Loucy (cell line): Measurements from ENCODE around the gene IDI2.

Experiments used
- H2AFZ ChIP-seq: fragments of 200-600 bp; sonication (generic); 2 replicates; pipeline ENCODE4 v1.6.0; 2016; ENCODE audit warnings: antibody characterized with exemption, mild to moderate bottlenecking, low read length, moderate library complexity
- H3F3A ChIP-seq: fragments of 200-600 bp; 2 replicates; pipeline ENCODE4 v1.6.0; 2016; ENCODE audit warnings: antibody characterized with exemption, low read depth, mild to moderate bottlenecking
- H3K27me3 ChIP-seq: fragments of 200-600 bp; sonication (generic); 2 replicates; pipeline ENCODE4 v1.6.1; 2014; ENCODE audit warnings: low read length, mild to moderate bottlenecking; ENCODE audit not compliant: insufficient read depth, poor library complexity, severe bottlenecking
- H3K36me3 ChIP-seq: fragments of 200-600 bp; sonication (generic); 2 replicates; pipeline ENCODE4 v1.6.1; 2016; ENCODE audit warnings: low read length; ENCODE audit not compliant: insufficient read depth
- H3K4me1 ChIP-seq: fragments of 200-600 bp; sonication (generic); 2 replicates; pipeline ENCODE4 v1.5.1; 2014; ENCODE audit warnings: low read length, mild to moderate bottlenecking; ENCODE audit not compliant: insufficient read depth, poor library complexity, severe bottlenecking
- H3K4me2 ChIP-seq: fragments of 200-600 bp; sonication (generic); 2 replicates; pipeline ENCODE4 v1.6.0; 2014; ENCODE audit warnings: antibody characterized with exemption, low read length, low read depth, mild to moderate bottlenecking; ENCODE audit not compliant: poor library complexity, severe bottlenecking
- H3K4me3 ChIP-seq: fragments of 200-600 bp; sonication (generic); 2 replicates; pipeline ENCODE4 v1.5.1; 2014; ENCODE audit warnings: low read length, mild to moderate bottlenecking, mixed read lengths; ENCODE audit not compliant: poor library complexity, severe bottlenecking
- H3K79me2 ChIP-seq: fragments of 200-600 bp; sonication (generic); 2 replicates; pipeline ENCODE4 v1.6.1; 2014; ENCODE audit warnings: low read length; ENCODE audit not compliant: insufficient read depth
- H3K9ac ChIP-seq: fragments of 200-600 bp; sonication (generic); 2 replicates; pipeline ENCODE4 v1.6.0; 2014; ENCODE audit warnings: mild to moderate bottlenecking, low read depth, low read length, moderate library complexity; ENCODE audit not compliant: poor library complexity, severe bottlenecking
- H3K9me2 ChIP-seq: fragments of 200-600 bp; sonication (generic); replicated peaks from 2 replicates; pipeline ENCODE4 v1.6.1; 2016; ENCODE audit warnings: low read depth, low read length, mixed read lengths
- H3K9me3 ChIP-seq: fragments of 200-600 bp; sonication (generic); 2 replicates; pipeline ENCODE4 v1.6.1; 2014; ENCODE audit warnings: mild to moderate bottlenecking, antibody characterized with exemption, low read length, low read depth; ENCODE audit not compliant: insufficient read depth
- H4K20me1 ChIP-seq: fragments of 200-600 bp; sonication (generic); 2 replicates; pipeline ENCODE4 v1.6.0; 2014; ENCODE audit warnings: antibody characterized with exemption, low read length, mild to moderate bottlenecking; ENCODE audit not compliant: insufficient read depth, poor library complexity, severe bottlenecking
- CTCF ChIP-seq: fragments of 200-600 bp; sonication (generic); conservative IDR thresholded peaks from 2 replicates; pipeline ENCODE4 v1.5.1; 2014; ENCODE audit warnings: mild to moderate bottlenecking, antibody characterized with exemption, low read length
- EZH2phosphoT487 ChIP-seq: fragments of 200-600 bp; IDR thresholded peaks from 2 replicates; pipeline ENCODE4 v1.6.1; 2018; ENCODE audit warnings: antibody characterized with exemption, mild to moderate bottlenecking, moderate library complexity, borderline replicate concordance

Gene IDI2

DNA sequence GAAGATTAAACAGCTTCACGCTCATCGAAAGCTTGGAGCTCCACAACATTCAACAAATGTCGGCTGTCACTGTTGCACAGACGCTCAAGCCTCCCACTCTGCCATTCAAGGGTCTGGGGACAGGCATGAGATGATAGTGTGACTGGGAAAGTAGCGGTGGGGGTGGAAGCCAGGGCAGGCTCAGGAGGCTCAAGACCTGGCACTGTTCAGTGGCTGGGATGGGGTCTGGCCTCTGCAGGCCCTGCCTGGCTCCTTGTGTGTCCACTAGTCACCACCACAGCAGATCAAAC lies 50.9 kb downstream of the IDI2 start:
- Histone ChIP-seq H3K36me3 (no peaks in the 10 kb centered on the region), H3K9me3 (peaks cover 9% of the 10 kb centered on the region; the same call in 1 of the 2 replicates)

GRCh38 chr10:974038-974784 lies 51.4 kb downstream of the IDI2 start:
- no peaks in the 10 kb centered on the region for H3K79me2 ChIP-seq
- H3K9me3 ChIP-seq: peaks cover 6% of the 10 kb centered on the region; the same call in 1 of the 2 replicates
- H4K20me1 ChIP-seq: no peaks in the 10 kb centered on the region
- no peaks in the 10 kb centered on the region for H3K4me1 ChIP-seq
- H3K4me3 ChIP-seq: no peak overlapping the region
- H3K9ac ChIP-seq: no peak overlapping the region
- no peaks in the 10 kb centered on the region for H3K9me2 ChIP-seq
- H3K36me3 ChIP-seq: no peaks in the 10 kb centered on the region
- no peak for TF ChIP-seq CTCF
- no peak for TF ChIP-seq EZH2phosphoT487
- no peaks in the 10 kb centered on the region for H3K27me3 ChIP-seq
- no peaks in the 10 kb centered on the region for H3F3A ChIP-seq
- H3K4me2 ChIP-seq: no peak overlapping the region
- no peak overlapping the region for H2AFZ ChIP-seq

More for the DNA sequence above, 50.9 kb downstream of the IDI2 start:
- no peaks in the 10 kb centered on the region for H4K20me1 ChIP-seq
- H3K4me3 ChIP-seq: no peak overlapping the region
- no peaks in the 10 kb centered on the region for H3F3A ChIP-seq
- no peak overlapping the region for H2AFZ ChIP-seq
- no peaks in the 10 kb centered on the region for H3K4me1 ChIP-seq
- TF ChIP-seq EZH2phosphoT487 (no peak), CTCF (no peak)
- no peaks in the 10 kb centered on the region for H3K9me2 ChIP-seq
- H3K9ac ChIP-seq: no peak overlapping the region
- no peaks in the 10 kb centered on the region for H3K27me3 ChIP-seq
- H3K4me2 ChIP-seq: no peak overlapping the region
- no peaks in the 10 kb centered on the region for H3K79me2 ChIP-seq

- Histone ChIP-seq H3K9ac (no peak overlapping the region), H3K4me3 (no peak overlapping the region), H3K4me2 (no peak overlapping the region), H3K9me2 (no peaks in the 10 kb centered on the region), H3F3A (no peaks in the 10 kb centered on the region), H4K20me1 (no peaks in the 10 kb centered on the region), H3K36me3 (no peaks in the 10 kb centered on the region), H3K79me2 (no peaks in the 10 kb centered on the region), H3K9me3 (no peaks in the 10 kb centered on the region), H2AFZ (no peak overlapping the region), H3K4me1 (no peaks in the 10 kb centered on the region), H3K27me3 (no peaks in the 10 kb centered on the region)
- no peak for TF ChIP-seq EZH2phosphoT487
- no peak for TF ChIP-seq CTCF
Observed at GRCh38 chr10:972763-973162, 52.9 kb downstream of the IDI2 start.
